Activated naive CD4-positive, alpha-beta T cell treated with Interleukin-2 at 50 U/mL for 16 hours (primary cell): Measurements from ENCODE around the gene TULP4.
"Not testable (repeated sequence)": the region's sequence is repeated elsewhere in the genome, so short reads cannot be mapped to it uniquely, and the experiment has no call there.

ENCODE experiments used
- DNase-seq: peaks from one replicate; pipeline ENCODE4 v3.0.0-alpha.2; 2020

The TULP4 gene

DNA sequence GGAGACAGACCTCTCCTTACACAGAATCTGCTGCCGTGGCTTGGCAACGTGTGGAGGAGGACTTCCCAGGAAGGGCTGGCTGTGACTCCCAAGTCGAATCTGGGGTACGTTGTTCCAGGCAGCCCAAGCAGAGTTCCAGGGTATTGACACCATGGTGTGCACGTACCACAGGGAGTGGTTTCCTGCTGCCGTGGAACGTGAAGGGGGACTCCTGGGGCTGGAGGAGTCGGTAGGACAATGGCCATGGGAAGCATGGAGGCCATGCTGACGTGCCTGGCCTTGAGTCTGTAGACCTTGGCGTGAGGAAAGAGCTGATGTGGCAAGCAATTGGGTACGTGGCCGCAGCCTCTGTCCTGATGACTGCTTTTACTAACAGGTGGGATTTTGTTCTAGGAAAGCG is 119.3 kb downstream of the TULP4 start:
- DNase-seq: no peak

DNA sequence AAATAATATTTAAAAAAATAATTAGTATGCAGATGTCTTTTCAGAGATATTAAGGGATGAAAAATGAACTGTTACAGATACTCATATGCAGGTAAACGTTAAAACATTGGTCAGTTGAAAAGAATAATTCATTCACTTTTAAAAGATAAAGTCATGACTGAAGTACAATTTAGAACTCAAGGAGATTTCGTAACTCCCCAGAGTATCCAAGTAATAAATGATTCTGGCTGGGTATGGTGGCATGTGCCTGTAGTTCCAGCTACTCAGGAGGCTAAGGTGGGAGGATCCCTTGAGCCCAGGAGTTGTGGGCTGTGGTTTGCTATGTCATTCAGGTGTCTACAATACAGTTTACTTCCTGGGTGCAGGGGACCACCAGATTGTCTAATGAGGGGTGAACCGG is 125.3 kb downstream of the TULP4 start:
- DNase-seq: no peak

GRCh38 chr6:158438226-158438625 is 126.0 kb downstream of the TULP4 start:
- DNase-seq: no peak

DNA sequence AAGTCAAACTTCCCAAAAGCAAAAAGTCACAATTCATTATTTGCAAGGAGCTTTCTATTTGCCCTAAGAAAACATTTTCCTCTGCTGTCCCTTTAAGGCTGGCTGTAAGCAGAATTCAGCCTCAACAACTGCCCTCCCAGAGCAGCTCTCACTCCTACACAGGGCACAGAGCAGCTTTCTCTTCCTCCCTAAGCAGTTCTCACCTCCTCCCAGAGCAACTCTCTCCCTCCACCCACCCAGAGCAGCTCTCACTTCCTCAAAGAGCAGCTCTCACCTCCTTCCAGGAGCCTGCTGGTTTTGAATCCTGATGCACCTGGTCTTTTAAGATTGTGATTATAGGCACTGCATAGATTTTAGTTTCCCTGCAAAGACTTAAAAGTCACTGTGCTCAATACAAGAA is 127.0 kb downstream of the TULP4 start:
- DNase-seq: no peak

- no peak for DNase-seq
These were observed 129.5 kb downstream of the TULP4 start for GRCh38 chr6:158441716-158442215.

- DNase-seq: no peak
These were observed 130.0 kb downstream of the TULP4 start for GRCh38 chr6:158442306-158442705.

DNA sequence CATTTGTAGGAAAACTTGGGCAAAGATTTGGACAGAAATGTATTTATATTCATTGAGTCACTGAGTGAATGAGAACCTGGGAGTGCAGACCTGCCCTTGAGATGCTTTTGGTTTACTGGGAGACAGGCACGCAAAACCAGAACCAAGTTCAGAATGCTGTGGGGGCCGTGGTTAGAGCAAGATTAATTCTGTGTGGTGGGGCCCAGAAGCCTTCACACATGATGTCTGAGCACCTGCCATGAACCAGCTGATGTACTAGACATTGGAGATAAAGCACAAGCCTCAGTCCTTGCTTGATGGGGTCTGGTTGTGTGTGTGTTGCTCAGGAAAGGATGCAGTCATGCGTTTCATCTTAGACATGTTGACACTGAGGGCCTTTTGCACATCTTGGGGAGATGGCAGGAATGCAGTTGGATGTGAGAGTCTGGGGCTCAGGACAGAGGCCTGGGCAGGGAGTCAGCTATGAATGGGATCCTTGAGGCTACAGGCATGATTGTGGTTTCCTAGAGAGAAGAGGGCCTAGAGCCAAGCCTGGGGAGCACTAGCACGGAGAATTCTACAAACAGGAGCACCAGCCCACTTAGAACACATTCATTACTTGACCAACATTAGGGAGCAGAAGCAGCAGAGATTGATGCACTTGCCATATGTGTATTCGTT is 133.3 kb downstream of the TULP4 start:
- DNase-seq: no peak

- no peak for DNase-seq
These were observed 136.6 kb downstream of the TULP4 start for GRCh38 chr6:158448856-158449255.

DNA sequence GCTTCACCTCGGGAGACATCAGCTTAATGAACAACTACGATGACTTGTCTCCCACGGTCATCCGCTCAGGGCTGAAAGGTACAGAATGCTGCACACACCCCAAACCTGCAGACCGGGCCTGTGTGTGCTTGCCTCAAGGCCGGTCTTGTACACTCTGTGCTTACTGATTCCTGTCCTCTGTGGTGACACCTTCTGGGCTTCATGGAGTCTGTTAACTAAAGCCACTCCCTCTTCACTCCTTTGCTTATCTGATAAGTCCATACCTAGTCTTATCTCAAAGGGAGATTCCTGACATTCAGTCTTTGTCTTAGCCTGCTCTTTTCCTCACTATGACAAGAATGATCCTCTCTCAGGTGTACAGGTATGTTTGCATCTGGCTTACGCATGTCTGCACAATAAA is 139.9 kb downstream of the TULP4 start:
- DNase-seq: no peak

DNA sequence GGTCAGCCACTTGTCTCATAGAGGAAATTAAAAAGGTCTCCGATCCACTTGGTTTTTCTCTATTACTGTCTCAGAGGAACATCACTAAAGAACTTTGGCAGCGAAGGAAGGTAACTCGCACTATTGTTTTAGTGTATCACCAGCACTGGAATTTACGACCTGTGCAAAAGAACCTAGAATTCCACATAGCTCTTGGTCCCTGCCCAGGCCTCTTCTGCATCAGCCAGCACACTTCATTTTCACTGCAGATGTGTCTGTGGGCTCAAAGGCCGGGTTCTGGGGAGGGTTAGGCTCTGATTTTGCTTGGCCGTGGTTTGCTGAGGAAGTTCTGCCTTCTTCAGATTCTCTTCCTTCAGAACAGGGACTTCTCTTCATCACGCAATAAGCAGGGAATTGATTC is 144.9 kb downstream of the TULP4 start:
- no peak for DNase-seq

DNA sequence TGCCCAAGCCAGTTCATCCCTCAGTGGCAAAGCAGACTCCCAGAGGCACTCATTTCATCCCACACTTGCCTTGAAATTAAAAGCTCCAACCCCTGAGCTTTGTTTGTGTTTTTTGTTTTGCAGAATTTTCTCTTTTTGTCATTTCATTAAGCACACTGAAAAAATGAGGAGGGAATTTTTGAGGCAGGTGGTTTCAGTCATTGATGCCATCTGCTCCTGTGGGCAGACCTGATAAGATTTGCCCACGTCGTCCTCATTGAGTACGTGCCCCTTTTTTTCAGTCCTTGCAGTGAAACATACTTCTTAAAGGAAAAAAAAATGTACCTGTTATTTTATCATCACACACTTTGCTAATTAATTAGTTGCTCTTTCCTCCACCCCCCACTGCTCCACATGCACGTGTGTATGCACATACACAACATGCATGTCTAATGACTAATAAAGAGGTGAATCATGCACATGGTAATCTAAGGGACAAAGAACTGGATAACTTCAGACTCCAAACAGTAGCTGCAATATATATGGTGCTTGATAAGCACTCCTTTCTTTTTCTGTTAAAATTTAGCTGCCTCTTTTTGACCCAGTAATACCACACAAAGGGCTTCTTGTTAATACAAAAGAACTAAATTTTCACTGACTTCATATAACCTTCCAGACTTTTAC is 145.5 kb downstream of the TULP4 start:
- no peak for DNase-seq

DNA sequence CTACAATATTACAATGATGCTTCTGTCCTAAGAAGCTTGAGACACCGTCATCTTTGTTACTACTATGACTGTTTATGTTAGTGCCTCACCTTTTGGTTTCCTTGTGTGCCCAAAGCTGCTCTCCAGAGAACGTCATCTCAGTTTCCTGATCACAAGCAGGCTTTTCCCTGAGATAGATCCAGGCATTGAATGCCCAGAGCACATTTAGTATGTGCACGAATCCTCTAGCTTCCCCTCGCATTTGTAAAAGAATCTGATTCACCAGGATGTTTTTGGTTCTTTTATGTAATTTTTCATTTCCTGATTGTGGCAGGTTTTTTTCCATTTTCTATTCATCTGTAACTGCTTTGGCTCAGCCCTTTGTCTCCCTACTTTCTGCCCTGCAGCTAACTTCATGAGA is 147.5 kb downstream of the TULP4 start:
- DNase-seq: no peak

GRCh38 chr6:158460602-158461169 is 148.4 kb downstream of the TULP4 start:
- DNase-seq: no peak

GRCh38 chr6:158461954-158462353 is 149.7 kb downstream of the TULP4 start:
- no peak for DNase-seq

DNA sequence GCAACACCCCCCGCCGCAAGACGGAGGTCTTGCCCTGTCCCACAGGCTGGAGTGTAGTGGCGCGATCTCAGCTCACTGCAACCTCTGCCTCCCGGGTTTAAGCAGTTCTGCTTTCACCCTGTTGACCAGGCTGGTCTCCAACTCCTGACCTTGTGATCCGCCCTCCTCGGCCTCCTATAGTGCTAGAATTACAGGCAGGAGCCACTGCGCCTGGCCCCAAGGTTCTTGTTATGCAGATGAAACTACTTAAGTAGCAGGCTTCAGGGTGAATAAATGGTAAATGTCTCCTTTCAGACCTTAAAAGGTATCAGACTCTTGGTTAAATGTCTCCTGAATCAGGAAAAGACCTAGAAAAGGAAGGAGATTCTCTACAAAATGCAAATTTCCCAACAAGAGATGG is 152.2 kb downstream of the TULP4 start:
- DNase-seq: no peak

GRCh38 chr6:158465257-158465656 is 153.0 kb downstream of the TULP4 start:
- no peak for DNase-seq

DNA sequence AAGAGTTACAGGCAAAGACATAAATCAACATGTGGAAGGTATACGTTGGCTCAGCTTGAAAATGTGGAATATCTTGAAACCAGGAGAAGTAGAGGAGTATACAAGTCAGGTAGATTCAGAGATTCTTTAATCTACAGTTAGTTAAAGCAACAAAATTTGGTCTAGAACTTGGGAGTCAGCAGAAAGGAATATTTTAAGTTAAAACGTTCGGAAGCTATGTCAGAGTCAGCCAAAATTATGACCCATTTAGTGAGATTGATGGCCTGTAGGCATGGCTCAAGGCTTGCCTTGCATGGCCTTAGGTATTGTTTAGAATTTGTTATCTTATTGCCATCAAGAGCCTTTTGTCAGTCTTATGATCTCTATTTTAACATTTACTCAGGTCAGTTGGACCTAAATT is 153.5 kb downstream of the TULP4 start:
- no peak for DNase-seq

DNA sequence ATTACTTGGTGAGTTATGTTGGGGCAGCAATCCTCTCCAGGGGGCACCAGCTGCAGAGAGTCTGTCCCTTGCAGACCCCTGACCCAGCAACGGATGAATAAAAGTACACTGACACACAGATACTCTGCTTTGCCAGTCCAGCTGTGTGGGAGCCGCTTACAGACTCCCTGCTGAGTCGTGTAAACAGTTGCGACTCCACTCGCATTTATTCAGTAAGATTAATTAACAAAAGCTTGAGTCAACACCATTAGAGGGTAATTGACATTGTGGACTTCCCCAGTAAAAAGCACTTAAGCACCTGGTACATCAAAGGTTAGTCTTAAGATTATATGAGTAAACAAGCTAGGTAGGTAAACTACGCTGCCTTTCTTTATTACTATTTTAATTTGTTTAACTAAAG is 155.7 kb downstream of the TULP4 start:
- DNase-seq: no peak

DNA sequence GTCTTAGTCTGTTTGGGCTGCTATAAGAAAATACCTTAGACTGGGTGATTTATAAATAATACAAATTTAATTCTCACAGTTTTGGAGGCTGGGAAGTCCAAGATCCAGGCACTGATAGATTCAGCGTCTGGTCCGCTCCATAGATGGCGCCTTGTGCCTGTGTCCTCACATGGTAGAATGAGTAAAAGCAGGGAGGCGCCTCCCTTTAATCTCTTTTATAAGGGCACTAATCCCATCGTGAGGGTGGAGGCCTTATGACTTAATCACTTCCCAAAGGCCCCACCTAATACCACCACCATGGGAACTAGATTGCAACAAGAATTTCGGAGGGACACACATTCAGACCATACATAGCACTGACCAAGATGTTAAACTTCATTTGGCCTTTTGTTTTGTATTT is 156.4 kb downstream of the TULP4 start:
- DNase-seq: no peak

DNA sequence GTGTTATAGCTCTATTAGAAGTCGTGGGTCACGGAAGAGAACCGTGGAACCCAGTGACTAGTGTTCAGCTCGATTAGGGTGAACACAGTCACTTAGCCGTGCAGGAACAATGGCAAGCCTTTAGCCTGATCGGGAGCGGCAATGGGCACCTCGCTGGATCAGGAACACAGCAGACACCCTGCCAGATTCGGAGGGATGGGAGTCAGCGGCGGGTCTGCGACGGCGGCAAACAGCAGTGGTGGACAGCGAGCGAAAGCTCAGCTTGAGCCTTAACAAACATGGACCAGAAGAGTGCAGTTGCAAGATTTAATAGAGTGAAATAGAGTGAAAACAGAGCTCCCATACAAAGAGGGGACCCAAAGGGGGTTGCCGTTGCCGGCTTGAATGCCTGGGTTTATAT is 157.8 kb downstream of the TULP4 start:
- not testable (repeated sequence) for DNase-seq

DNA sequence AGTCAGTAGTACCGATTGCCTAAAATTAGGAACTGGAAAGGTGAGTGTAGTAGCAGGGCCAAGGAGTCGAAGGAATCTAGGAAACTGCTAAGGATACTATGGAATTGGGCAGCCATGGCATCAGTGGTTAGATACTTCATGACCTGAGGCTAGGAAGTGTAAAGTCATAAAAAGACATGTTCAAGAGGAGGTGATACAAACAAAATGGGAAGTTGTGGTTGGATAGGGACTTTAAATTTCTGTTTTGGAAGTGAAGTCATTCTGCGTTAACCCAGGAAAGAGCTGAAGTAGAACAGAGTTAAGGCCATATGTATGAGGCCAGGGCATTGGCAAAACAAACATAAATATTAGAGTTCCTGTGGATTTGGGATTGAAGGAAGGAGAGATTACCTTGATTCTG is 159.1 kb downstream of the TULP4 start:
- DNase-seq: no peak

GRCh38 chr6:158472447-158472846 is 160.2 kb downstream of the TULP4 start:
- no peak for DNase-seq

DNA sequence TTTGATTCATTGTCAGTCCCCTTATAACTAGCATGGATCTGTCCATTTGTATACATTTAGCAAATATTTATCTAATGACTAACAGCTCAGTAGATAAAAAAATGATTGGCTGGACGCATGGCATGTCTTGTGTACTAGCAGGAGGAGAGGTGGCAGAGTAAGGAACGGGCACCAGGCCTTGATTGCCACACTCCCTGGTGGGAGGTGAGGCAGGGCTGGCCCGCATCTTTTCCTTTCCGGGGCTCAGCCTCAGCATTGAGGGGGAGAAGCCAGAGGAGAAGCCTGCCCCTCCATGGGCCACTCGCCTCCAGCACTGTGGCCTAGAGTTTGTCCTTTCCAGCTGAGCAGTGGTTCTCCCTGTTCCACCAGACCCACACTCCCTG is 162.7 kb downstream of the TULP4 start:
- DNase-seq: no peak
